Ishikawa (cell line): ENCODE results near the gene LEMD2.

ENCODE experiments used
- CEBPB ChIP-seq: IDR thresholded peaks from 2 replicates; pipeline ENCODE4 v1.6.1; 2012
- FOXM1 ChIP-seq: IDR thresholded peaks from 2 replicates; pipeline ENCODE4 v1.6.1; 2012; ENCODE audit warnings: low read depth, borderline replicate concordance
- NFIC ChIP-seq: IDR thresholded peaks from 2 replicates; pipeline ENCODE4 v1.6.1; 2012
- RAD21 ChIP-seq: IDR thresholded peaks from 2 replicates; pipeline ENCODE4 v1.6.1; 2012; ENCODE audit warnings: low read depth
- TCF12 ChIP-seq: IDR thresholded peaks from 2 replicates; pipeline ENCODE4 v1.6.1; 2012; ENCODE audit warnings: low read depth
- TEAD4 ChIP-seq: IDR thresholded peaks from 2 replicates; pipeline ENCODE4 v1.6.1; 2012
- YY1 ChIP-seq: IDR thresholded peaks from 2 replicates; pipeline ENCODE4 v1.6.1; 2012; ENCODE audit warnings: low read depth
- ZBTB7A ChIP-seq: IDR thresholded peaks from 2 replicates; pipeline ENCODE4 v1.6.1; 2012; ENCODE audit warnings: low read depth
- TF ChIP-seq, protein P1 (sequence below): IDR thresholded peaks from 2 replicates; pipeline ENCODE4 v1.6.1; 2012
- TF ChIP-seq, protein P2 (sequence below): IDR thresholded peaks from 2 replicates; pipeline ENCODE4 v1.6.1; 2012
- TF ChIP-seq, protein P3 (sequence below): IDR thresholded peaks from 2 replicates; pipeline ENCODE4 v1.6.1; 2012; ENCODE audit warnings: low read depth, mild to moderate bottlenecking

DNA sequence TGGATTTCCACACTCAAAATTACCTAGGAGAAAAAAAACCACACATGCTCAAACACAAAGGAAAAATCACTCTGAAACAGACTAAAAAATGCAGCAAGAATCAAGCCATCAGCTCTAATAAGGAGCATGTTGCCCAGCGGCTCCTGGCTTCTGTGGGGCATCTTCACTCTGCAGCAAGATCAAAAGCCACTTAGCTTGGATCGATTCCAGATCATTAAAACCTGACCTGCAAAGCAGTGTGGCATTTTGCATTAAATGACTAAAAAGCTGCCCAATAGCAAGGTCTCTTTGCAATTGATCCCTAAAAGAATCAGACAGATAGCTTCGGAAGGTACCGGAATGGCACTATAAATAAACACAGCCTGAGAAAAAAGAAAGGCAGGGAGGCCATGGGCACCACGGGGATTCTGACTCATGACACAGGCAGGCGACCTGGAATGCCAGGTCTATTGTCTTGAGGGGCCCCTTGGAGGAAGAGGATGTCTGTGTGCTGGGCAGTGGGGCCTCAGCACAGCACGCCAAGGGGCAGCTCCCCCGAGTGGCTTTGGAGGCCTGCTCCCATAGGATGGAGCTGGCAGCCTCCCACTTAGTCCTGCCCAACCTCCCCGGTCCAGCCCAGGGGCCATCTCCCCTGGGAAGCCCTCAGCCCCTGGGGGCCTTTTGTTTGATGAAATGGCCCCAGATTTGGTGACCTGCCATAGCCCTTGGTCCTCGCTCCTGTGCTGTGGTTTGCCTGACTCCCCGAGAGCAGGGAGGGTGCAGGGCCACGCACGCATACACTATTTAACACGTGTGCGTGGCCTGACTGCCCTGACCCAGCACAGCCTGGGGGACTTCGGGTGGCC lies 7.6 kb downstream of the LEMD2 start:
- TF ChIP-seq, protein P1, sequence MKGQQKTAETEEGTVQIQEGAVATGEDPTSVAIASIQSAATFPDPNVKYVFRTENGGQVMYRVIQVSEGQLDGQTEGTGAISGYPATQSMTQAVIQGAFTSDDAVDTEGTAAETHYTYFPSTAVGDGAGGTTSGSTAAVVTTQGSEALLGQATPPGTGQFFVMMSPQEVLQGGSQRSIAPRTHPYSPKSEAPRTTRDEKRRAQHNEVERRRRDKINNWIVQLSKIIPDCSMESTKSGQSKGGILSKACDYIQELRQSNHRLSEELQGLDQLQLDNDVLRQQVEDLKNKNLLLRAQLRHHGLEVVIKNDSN, result no peak
- peak; percentile 95 for TF ChIP-seq ZBTB7A
- TF ChIP-seq, protein P2, sequence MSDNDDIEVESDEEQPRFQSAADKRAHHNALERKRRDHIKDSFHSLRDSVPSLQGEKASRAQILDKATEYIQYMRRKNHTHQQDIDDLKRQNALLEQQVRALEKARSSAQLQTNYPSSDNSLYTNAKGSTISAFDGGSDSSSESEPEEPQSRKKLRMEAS, result peak; percentile 81
- peak; percentile 100 for TF ChIP-seq TEAD4
- TF ChIP-seq CEBPB, result no peak
- TF ChIP-seq YY1, result peak; percentile 68; the same call in 1 of the 2 replicates
- TF ChIP-seq RAD21, result no peak
- peak; percentile 89 for TF ChIP-seq FOXM1
- TF ChIP-seq NFIC, result peak; percentile 89
- peak; percentile 97 for TF ChIP-seq TCF12
- TF ChIP-seq, protein P3, sequence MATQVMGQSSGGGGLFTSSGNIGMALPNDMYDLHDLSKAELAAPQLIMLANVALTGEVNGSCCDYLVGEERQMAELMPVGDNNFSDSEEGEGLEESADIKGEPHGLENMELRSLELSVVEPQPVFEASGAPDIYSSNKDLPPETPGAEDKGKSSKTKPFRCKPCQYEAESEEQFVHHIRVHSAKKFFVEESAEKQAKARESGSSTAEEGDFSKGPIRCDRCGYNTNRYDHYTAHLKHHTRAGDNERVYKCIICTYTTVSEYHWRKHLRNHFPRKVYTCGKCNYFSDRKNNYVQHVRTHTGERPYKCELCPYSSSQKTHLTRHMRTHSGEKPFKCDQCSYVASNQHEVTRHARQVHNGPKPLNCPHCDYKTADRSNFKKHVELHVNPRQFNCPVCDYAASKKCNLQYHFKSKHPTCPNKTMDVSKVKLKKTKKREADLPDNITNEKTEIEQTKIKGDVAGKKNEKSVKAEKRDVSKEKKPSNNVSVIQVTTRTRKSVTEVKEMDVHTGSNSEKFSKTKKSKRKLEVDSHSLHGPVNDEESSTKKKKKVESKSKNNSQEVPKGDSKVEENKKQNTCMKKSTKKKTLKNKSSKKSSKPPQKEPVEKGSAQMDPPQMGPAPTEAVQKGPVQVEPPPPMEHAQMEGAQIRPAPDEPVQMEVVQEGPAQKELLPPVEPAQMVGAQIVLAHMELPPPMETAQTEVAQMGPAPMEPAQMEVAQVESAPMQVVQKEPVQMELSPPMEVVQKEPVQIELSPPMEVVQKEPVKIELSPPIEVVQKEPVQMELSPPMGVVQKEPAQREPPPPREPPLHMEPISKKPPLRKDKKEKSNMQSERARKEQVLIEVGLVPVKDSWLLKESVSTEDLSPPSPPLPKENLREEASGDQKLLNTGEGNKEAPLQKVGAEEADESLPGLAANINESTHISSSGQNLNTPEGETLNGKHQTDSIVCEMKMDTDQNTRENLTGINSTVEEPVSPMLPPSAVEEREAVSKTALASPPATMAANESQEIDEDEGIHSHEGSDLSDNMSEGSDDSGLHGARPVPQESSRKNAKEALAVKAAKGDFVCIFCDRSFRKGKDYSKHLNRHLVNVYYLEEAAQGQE, result no peak
